ENCODE data around the gene HPCA.

HPCA gene

GRCh38 chr1:32869923-32870614 is 16.2 kb upstream of the HPCA start:
- Histone ChIP-seq H4K91ac (ENCODE audit: low read depth, low read length) (no peak overlapping the region), H3K27ac (ENCODE audit: low read depth, low read length) (no peak overlapping the region), H3K9ac (ENCODE audit: low read length) (no peak overlapping the region), H2AK5ac (ENCODE audit: low read length) (no peak overlapping the region), H2AFZ (ENCODE audit: insufficient read depth, low read length, poor library complexity) (no peak overlapping the region), H3K18ac (ENCODE audit: low read length) (peak overlapping the region; percentile 30), H3K79me2 (ENCODE audit: control insufficient read depth, insufficient read depth, low read length, poor library complexity) (no peaks in the 10 kb centered on the region), H3K4me1 (ENCODE audit: control insufficient read depth in 1 of 2, insufficient read depth in 2 of 2, low read length in 2 of 2) (peaks cover 6% of the 10 kb centered on the region in 2 experiments), H3K23ac (ENCODE audit: low read length) (no peak overlapping the region), H3K4me2 (ENCODE audit: low read length) (peak overlapping the region; percentile 69), H2BK5ac (ENCODE audit: low read depth, low read length, poor library complexity) (no peak overlapping the region), H4K12ac (ENCODE audit: low read depth, low read length) (peak overlapping the region; percentile 48), H4K8ac (ENCODE audit: low read depth, low read length) (no peak overlapping the region), H3K36me3 (ENCODE audit: control insufficient read depth in 1 of 2, insufficient read depth in 2 of 2, low read length in 2 of 2) (no peaks in the 10 kb centered on the region), H3K4me3 (ENCODE audit: low read depth, low read length) (no peak overlapping the region), H2BK12ac (ENCODE audit: low read length) (no peak overlapping the region), H3K27me3 (ENCODE audit: insufficient read depth, low read length) (peaks cover 21% of the 10 kb centered on the region), H3K4ac (ENCODE audit: low read depth, low read length) (no peak overlapping the region), H3K79me1 (ENCODE audit: low read length) (peaks cover 5% of the 10 kb centered on the region), H3K14ac (ENCODE audit: low read length) (peak overlapping the region; percentile 21), H2BK120ac (ENCODE audit: insufficient read depth, low read length, poor library complexity) (no peak overlapping the region), H3K9me3 (ENCODE audit: insufficient read depth, low read depth, low read length) (peaks cover 2% of the 10 kb centered on the region)
- DNase-seq, result no peak
- no CpG with 5 or more reads among the region's 16 CpGs for WGBS (ENCODE audit: extremely low coverage, insufficient coverage, insufficient read length)

- H3K27me3 ChIP-seq (ENCODE audit: insufficient read depth, low read length), result peaks cover 21% of the 10 kb centered on the region
- no peak within 1 kb of the TSS for H2BK12ac ChIP-seq (ENCODE audit: low read length)
- no peak within 1 kb of the TSS for H2BK5ac ChIP-seq (ENCODE audit: low read depth, low read length, poor library complexity)
- no peak within 1 kb of the TSS for H3K23ac ChIP-seq (ENCODE audit: low read length)
- no peak within 1 kb of the TSS for H2AK5ac ChIP-seq (ENCODE audit: low read length)
- peak in 1 of 2 donors; percentile 23 for DNase-seq
- no peak within 1 kb of the TSS for H2BK120ac ChIP-seq (ENCODE audit: insufficient read depth, low read length, poor library complexity)
- H3K18ac ChIP-seq (ENCODE audit: low read length), result peak within 1 kb of the TSS; percentile 30
- no CpG with 5 or more reads among the region's 99 CpGs for WGBS (ENCODE audit: extremely low coverage, insufficient coverage, insufficient read length)
- peak within 1 kb of the TSS; percentile 48 for H4K12ac ChIP-seq (ENCODE audit: low read depth, low read length)
- H3K9ac ChIP-seq (ENCODE audit: low read length), result no peak within 1 kb of the TSS
- peaks cover 6% of the 10 kb centered on the region in 2 experiments for H3K4me1 ChIP-seq (ENCODE audit: control insufficient read depth in 1 of 2, insufficient read depth in 2 of 2, low read length in 2 of 2)
- peaks cover 2% of the 10 kb centered on the region for H3K9me3 ChIP-seq (ENCODE audit: insufficient read depth, low read depth, low read length)
- no peak within 1 kb of the TSS for H2AFZ ChIP-seq (ENCODE audit: insufficient read depth, low read length, poor library complexity)
- H3K4ac ChIP-seq (ENCODE audit: low read depth, low read length), result no peak within 1 kb of the TSS
- H3K14ac ChIP-seq (ENCODE audit: low read length), result peak within 1 kb of the TSS; percentile 21
- no peak within 1 kb of the TSS for H4K8ac ChIP-seq (ENCODE audit: low read depth, low read length)
- H3K27ac ChIP-seq (ENCODE audit: low read depth, low read length), result no peak within 1 kb of the TSS
- H3K79me1 ChIP-seq (ENCODE audit: low read length), result peaks cover 5% of the 10 kb centered on the region
- no peak within 1 kb of the TSS for H4K91ac ChIP-seq (ENCODE audit: low read depth, low read length)
- peak within 1 kb of the TSS; percentile 69 for H3K4me2 ChIP-seq (ENCODE audit: low read length)
- peak within 1 kb of the TSS; percentile 17 for H3K4me3 ChIP-seq (ENCODE audit: low read depth, low read length)
- H3K79me2 ChIP-seq (ENCODE audit: control insufficient read depth, insufficient read depth, low read length, poor library complexity), result no peaks in the 10 kb centered on the region
- H3K36me3 ChIP-seq (ENCODE audit: control insufficient read depth in 1 of 2, insufficient read depth in 2 of 2, low read length in 2 of 2), result no peaks in the 10 kb centered on the region
These were observed 15.5 kb upstream of the HPCA start, which contains the start of gene FNDC5 for GRCh38 chr1:32870615-32871363. Gene FNDC5, minus strand, starts transcription at chr1:32870912.

GRCh38 chr1:32871364-32872191 is 14.7 kb upstream of the HPCA start:
- H4K8ac ChIP-seq (ENCODE audit: low read depth, low read length), result no peak overlapping the region
- H3K79me1 ChIP-seq (ENCODE audit: low read length), result peaks cover 5% of the 10 kb centered on the region
- H3K9me3 ChIP-seq (ENCODE audit: insufficient read depth, low read depth, low read length), result peaks cover 2% of the 10 kb centered on the region
- no peak overlapping the region for H2AK5ac ChIP-seq (ENCODE audit: low read length)
- H2AFZ ChIP-seq (ENCODE audit: insufficient read depth, low read length, poor library complexity), result no peak overlapping the region
- H4K91ac ChIP-seq (ENCODE audit: low read depth, low read length), result no peak overlapping the region
- H3K4ac ChIP-seq (ENCODE audit: low read depth, low read length), result no peak overlapping the region
- peaks cover 6% of the 10 kb centered on the region in 2 experiments for H3K4me1 ChIP-seq (ENCODE audit: control insufficient read depth in 1 of 2, insufficient read depth in 2 of 2, low read length in 2 of 2)
- no peak overlapping the region for H3K14ac ChIP-seq (ENCODE audit: low read length)
- H3K4me3 ChIP-seq (ENCODE audit: low read depth, low read length), result peak overlapping the region; percentile 17
- H2BK5ac ChIP-seq (ENCODE audit: low read depth, low read length, poor library complexity), result no peak overlapping the region
- H3K27me3 ChIP-seq (ENCODE audit: insufficient read depth, low read length), result peaks cover 21% of the 10 kb centered on the region
- H3K36me3 ChIP-seq (ENCODE audit: control insufficient read depth in 1 of 2, insufficient read depth in 2 of 2, low read length in 2 of 2), result no peaks in the 10 kb centered on the region
- no peak overlapping the region for H2BK12ac ChIP-seq (ENCODE audit: low read length)
- no peaks in the 10 kb centered on the region for H3K79me2 ChIP-seq (ENCODE audit: control insufficient read depth, insufficient read depth, low read length, poor library complexity)
- no CpG with 5 or more reads among the region's 13 CpGs for WGBS (ENCODE audit: extremely low coverage, insufficient coverage, insufficient read length)
- no peak overlapping the region for H3K23ac ChIP-seq (ENCODE audit: low read length)
- no peak overlapping the region for H3K9ac ChIP-seq (ENCODE audit: low read length)
- H2BK120ac ChIP-seq (ENCODE audit: insufficient read depth, low read length, poor library complexity), result no peak overlapping the region
- no peak overlapping the region for H4K12ac ChIP-seq (ENCODE audit: low read depth, low read length)
- no peak overlapping the region for H3K27ac ChIP-seq (ENCODE audit: low read depth, low read length)
- peak overlapping the region; percentile 69 for H3K4me2 ChIP-seq (ENCODE audit: low read length)
- no peak overlapping the region for H3K18ac ChIP-seq (ENCODE audit: low read length)
- DNase-seq, result no peak

GRCh38 chr1:32872192-32872460 is 14.2 kb upstream of the HPCA start:
- no CpG with 5 or more reads among the region's 7 CpGs for WGBS (ENCODE audit: extremely low coverage, insufficient coverage, insufficient read length)

More at GRCh38 chr1:32872192-32872460, 14.2 kb upstream of the HPCA start:
- Histone ChIP-seq H4K12ac (ENCODE audit: low read depth, low read length) (no peak overlapping the region), H3K27ac (ENCODE audit: low read depth, low read length) (no peak overlapping the region), H2BK120ac (ENCODE audit: insufficient read depth, low read length, poor library complexity) (no peak overlapping the region), H3K23ac (ENCODE audit: low read length) (no peak overlapping the region), H2BK5ac (ENCODE audit: low read depth, low read length, poor library complexity) (no peak overlapping the region), H3K4me3 (ENCODE audit: low read depth, low read length) (no peak overlapping the region), H2AK5ac (ENCODE audit: low read length) (no peak overlapping the region), H3K18ac (ENCODE audit: low read length) (no peak overlapping the region), H4K8ac (ENCODE audit: low read depth, low read length) (no peak overlapping the region), H3K27me3 (ENCODE audit: insufficient read depth, low read length) (peaks cover 21% of the 10 kb centered on the region), H3K79me1 (ENCODE audit: low read length) (peaks cover 5% of the 10 kb centered on the region), H3K9me3 (ENCODE audit: insufficient read depth, low read depth, low read length) (peaks cover 2% of the 10 kb centered on the region), H3K9ac (ENCODE audit: low read length) (no peak overlapping the region), H2AFZ (ENCODE audit: insufficient read depth, low read length, poor library complexity) (no peak overlapping the region), H3K36me3 (ENCODE audit: control insufficient read depth in 1 of 2, insufficient read depth in 2 of 2, low read length in 2 of 2) (no peaks in the 10 kb centered on the region), H3K4me2 (ENCODE audit: low read length) (no peak overlapping the region), H3K4ac (ENCODE audit: low read depth, low read length) (no peak overlapping the region), H2BK12ac (ENCODE audit: low read length) (no peak overlapping the region), H3K79me2 (ENCODE audit: control insufficient read depth, insufficient read depth, low read length, poor library complexity) (no peaks in the 10 kb centered on the region), H3K14ac (ENCODE audit: low read length) (no peak overlapping the region), H3K4me1 (ENCODE audit: control insufficient read depth in 1 of 2, insufficient read depth in 2 of 2, low read length in 2 of 2) (peaks cover 6% of the 10 kb centered on the region in 2 experiments), H4K91ac (ENCODE audit: low read depth, low read length) (no peak overlapping the region)
- no peak for DNase-seq
